ENCODE results near the gene XCL1. TPM values are rescaled to one million over a fixed set of nuclear protein-coding genes. Genes with fewer than 3 reads are reported as not detected.

XCL1 gene
- polyA plus RNA-seq, 1 donor from 2014 or later = 2.3 TPM

- Histone ChIP-seq H3K4me2 (ENCODE audit: low read length) (no peak overlapping the region), H2AFZ (ENCODE audit: low read depth, low read length) (no peak overlapping the region), H3K27ac (ENCODE audit: low read length) (no peak overlapping the region), H3K4me3 (ENCODE audit: low read length) (no peak overlapping the region), H3K9me2 (ENCODE audit: insufficient read depth, low read length) (no peaks in the 10 kb centered on the region), H3K79me2 (replicated peaks; ENCODE audit: insufficient read depth, low read length) (no peaks in the 10 kb centered on the region), H3K36me3 (ENCODE audit: insufficient read depth, low read length) (no peaks in the 10 kb centered on the region), H3K9ac (ENCODE audit: low read length) (no peak overlapping the region), H3F3A (ENCODE audit: insufficient read depth, low read length, poor library complexity, severe bottlenecking) (no peaks in the 10 kb centered on the region), H3K27me3 (ENCODE audit: insufficient read depth, low read depth, low read length) (no peaks in the 10 kb centered on the region), H4K20me1 (ENCODE audit: insufficient read depth) (no peaks in the 10 kb centered on the region), H3K9me3 (ENCODE audit: low read length) (no peaks in the 10 kb centered on the region)
- TF ChIP-seq SMC3 (conservative IDR thresholded peaks at IDR 0.05; ENCODE audit: poor library complexity) (no peak), POLR2AphosphoS5 (IDR thresholded peaks at IDR 0.05) (no peak), TAF1 (IDR thresholded peaks at IDR 0.05; ENCODE audit: low read depth) (no peak), CTCF (IDR thresholded peaks at IDR 0.05; ENCODE audit: poor library complexity, severe bottlenecking) (no peak), EZH2 (IDR thresholded peaks at IDR 0.05; ENCODE audit: borderline replicate concordance, insufficient read depth, low read length, poor library complexity, severe bottlenecking) (no peak), REST (IDR thresholded peaks at IDR 0.05; ENCODE audit: borderline replicate concordance) (no peak), EP300 (conservative IDR thresholded peaks at IDR 0.05; ENCODE audit: poor library complexity, severe bottlenecking) (no peak), MXI1 (conservative IDR thresholded peaks at IDR 0.05; ENCODE audit: poor library complexity, severe bottlenecking) (no peak), RAD21 (conservative IDR thresholded peaks at IDR 0.05) (no peak)
Measured at GRCh38 chr1:168553680-168554553, 22.5 kb upstream of the XCL1 start.

- H3K9me3 ChIP-seq (ENCODE audit: low read length) = no peaks in the 10 kb centered on the region
- H3K4me2 ChIP-seq (ENCODE audit: low read length) = no peak overlapping the region
- H3F3A ChIP-seq (ENCODE audit: insufficient read depth, low read length, poor library complexity, severe bottlenecking) = no peaks in the 10 kb centered on the region
- H2AFZ ChIP-seq (ENCODE audit: low read depth, low read length) = no peak overlapping the region
- no peaks in the 10 kb centered on the region for H4K20me1 ChIP-seq (ENCODE audit: insufficient read depth)
- H3K27ac ChIP-seq (ENCODE audit: low read length) = no peak overlapping the region
- no peak overlapping the region for H3K4me3 ChIP-seq (ENCODE audit: low read length)
- H3K79me2 ChIP-seq (replicated peaks; ENCODE audit: insufficient read depth, low read length) = no peaks in the 10 kb centered on the region
- H3K27me3 ChIP-seq (ENCODE audit: insufficient read depth, low read depth, low read length) = no peaks in the 10 kb centered on the region
- no peak overlapping the region for H3K9ac ChIP-seq (ENCODE audit: low read length)
- no peaks in the 10 kb centered on the region for H3K36me3 ChIP-seq (ENCODE audit: insufficient read depth, low read length)
- TF ChIP-seq POLR2AphosphoS5 (IDR thresholded peaks at IDR 0.05) (no peak), SMC3 (conservative IDR thresholded peaks at IDR 0.05; ENCODE audit: poor library complexity) (no peak), EP300 (conservative IDR thresholded peaks at IDR 0.05; ENCODE audit: poor library complexity, severe bottlenecking) (no peak), REST (IDR thresholded peaks at IDR 0.05; ENCODE audit: borderline replicate concordance) (no peak), RAD21 (conservative IDR thresholded peaks at IDR 0.05) (no peak), EZH2 (IDR thresholded peaks at IDR 0.05; ENCODE audit: borderline replicate concordance, insufficient read depth, low read length, poor library complexity, severe bottlenecking) (no peak), TAF1 (IDR thresholded peaks at IDR 0.05; ENCODE audit: low read depth) (no peak), CTCF (IDR thresholded peaks at IDR 0.05; ENCODE audit: poor library complexity, severe bottlenecking) (no peak), MXI1 (conservative IDR thresholded peaks at IDR 0.05; ENCODE audit: poor library complexity, severe bottlenecking) (no peak)
- H3K9me2 ChIP-seq (ENCODE audit: insufficient read depth, low read length) = no peaks in the 10 kb centered on the region
Measured at GRCh38 chr1:168554603-168555483, 21.6 kb upstream of the XCL1 start.

Data from neural cell (in vitro differentiated cells).